A549 (cell line): ENCODE data around the gene COQ5. TPM values are rescaled to one million over a fixed set of nuclear protein-coding genes. Genes with fewer than 3 reads are reported as not detected.

Experiments used
- ATAC-seq, 2 experiments: fragments of 200-7000 bp in 1 of 2; fragments of >200 bp in 1 of 2; cut with Nextera tagmentation in 1 of 2; cut with Tn5 transposase in 1 of 2; 3 replicates each; pipeline versions ENCODE4 v1.8.0 to v1.9.1; 2018 to 2020; ENCODE audit warnings: mild to moderate bottlenecking in 1 of 2, moderate library complexity in 1 of 2
- CTCF ChIA-PET: fragments of 300-600 bp; sonication (Branson Sonifier 250); formaldehyde crosslinking; extraction: SDS; loops from one replicate; lab custom pipeline; 2021; ENCODE audit warnings: antibody characterized with exemption, inconsistent platforms; lab: Yijun Ruan, JAX
- POLR2A ChIA-PET: fragments of 350-600 bp; formaldehyde crosslinking; extraction: SDS; loops from one replicate; lab custom pipeline; 2021; ENCODE audit warnings: antibody characterized with exemption, inconsistent platforms; lab: Yijun Ruan, JAX
- DNase-seq, 2 experiments: peaks; one replicate each; pipeline versions ENCODE4 v3.0.0 to v3.0.0-alpha.2; 2011 to 2016; ENCODE audit warnings: low read depth in 1 of 2, low spot score in 1 of 2
- FAIRE-seq: peaks from 2 replicates; lab custom pipeline; 2011; peaks lifted over from hg19 to GRCh38; lab: Jason Lieb, UNC
- H3K27ac ChIP-seq, 2 experiments: fragments of >200 bp; sonication (Bioruptor Twin); formaldehyde crosslinking; 3 replicates each; pipeline ENCODE4 v1.5.1; 2016 to 2017
- H3K4me1 ChIP-seq: fragments of >200 bp; sonication (Bioruptor Twin); formaldehyde crosslinking; 3 replicates; pipeline ENCODE4 v1.6.1; 2016
- H3K4me2 ChIP-seq: fragments of >200 bp; sonication (Bioruptor Twin); formaldehyde crosslinking; 3 replicates; pipeline ENCODE4 v1.6.1; 2016
- H3K4me3 ChIP-seq: fragments of >200 bp; sonication (Bioruptor Twin); formaldehyde crosslinking; 3 replicates; pipeline ENCODE4 v1.5.1; 2016
- H3K9me3 ChIP-seq: fragments of >200 bp; sonication (Bioruptor Twin); formaldehyde crosslinking; 3 replicates; pipeline ENCODE4 v1.6.1; 2016
- CBX8 ChIP-seq: fragments of 200-600 bp; sonication (generic); IDR thresholded peaks from 2 replicates; pipeline ENCODE4 v1.6.1; 2016
- EHMT2 ChIP-seq: fragments of 200-600 bp; sonication (generic); IDR thresholded peaks from 2 replicates; pipeline ENCODE4 v1.6.1; 2016; ENCODE audit warnings: antibody characterized with exemption, low read depth, mild to moderate bottlenecking, moderate library complexity
- ESRRA ChIP-seq: fragments of 150-350 bp; IDR thresholded peaks from 2 replicates; pipeline ENCODE4 v1.6.1; 2014; ENCODE audit warnings: mild to moderate bottlenecking, low read length, borderline replicate concordance
- FOSB ChIP-seq: fragments of 250-450 bp; sonication (Bioruptor Pico); IDR thresholded peaks from 2 replicates; pipeline ENCODE4 v1.5.0; 2020; ENCODE audit warnings: mild to moderate bottlenecking, moderate library complexity
- FOSL2 ChIP-seq, 2 experiments: fragments of 450-650 bp in 1 of 2; fragments of >200 bp in 1 of 2; sonication (Bioruptor Twin) in 1 of 2; formaldehyde crosslinking; IDR thresholded peaks; 2 replicates each; pipeline versions ENCODE4 v1.5.0 to v1.6.1; 2016 to 2020; ENCODE audit warnings: mild to moderate bottlenecking in 1 of 2, moderate library complexity in 1 of 2
- FOXS1 ChIP-seq: fragments of 250-450 bp; sonication (Bioruptor Pico); IDR thresholded peaks from 2 replicates; pipeline ENCODE4 v1.5.0; 2020; ENCODE audit warnings: mild to moderate bottlenecking, moderate library complexity
- GATA3 ChIP-seq: IDR thresholded peaks from 2 replicates; pipeline ENCODE4 v1.6.1; 2012; ENCODE audit warnings: borderline replicate concordance
- HDAC2 ChIP-seq: fragments of 200-600 bp; sonication (generic); IDR thresholded peaks from 2 replicates; pipeline ENCODE4 v1.6.1; 2016
- HOXA7 ChIP-seq: fragments of 250-450 bp; sonication (Bioruptor Pico); IDR thresholded peaks from 2 replicates; pipeline ENCODE4 v1.5.0; 2020; ENCODE audit warnings: mild to moderate bottlenecking, moderate library complexity
- HOXB5 ChIP-seq: fragments of 250-450 bp; sonication (Bioruptor Pico); IDR thresholded peaks from 2 replicates; pipeline ENCODE4 v1.5.0; 2020; ENCODE audit warnings: mild to moderate bottlenecking, moderate library complexity
- JUN ChIP-seq, 2 experiments: fragments of >200 bp; sonication (Bioruptor Twin); formaldehyde crosslinking; IDR thresholded peaks; 2 replicates in 1 of 2; 3 replicates in 1 of 2; pipeline ENCODE4 v1.6.1; 2016 to 2017
- NR3C1 ChIP-seq: fragments of >200 bp; sonication (Bioruptor Twin); formaldehyde crosslinking; IDR thresholded peaks from 3 replicates; pipeline ENCODE4 v1.6.1; 2017
- POLR2AphosphoS2 ChIP-seq: conservative IDR thresholded peaks from 2 replicates; pipeline ENCODE4 v1.6.1; 2012; ENCODE audit warnings: low read length, improper control_type of control experiment, inconsistent platforms
- RAD21 ChIP-seq, 2 experiments: fragments of >200 bp in 1 of 2; sonication (Bioruptor Twin) in 1 of 2; formaldehyde crosslinking in 1 of 2; IDR thresholded peaks in 1 of 2; conservative IDR thresholded peaks in 1 of 2; 2 replicates in 1 of 2; 3 replicates in 1 of 2; pipeline ENCODE4 v1.6.1; 2012 to 2018; ENCODE audit warnings: inconsistent platforms in 1 of 2
- RFX5 ChIP-seq: fragments of 450-650 bp; IDR thresholded peaks from 2 replicates; pipeline ENCODE4 v1.7.1; 2014; ENCODE audit warnings: antibody characterized with exemption, mild to moderate bottlenecking, moderate library complexity
- RNF2 ChIP-seq: fragments of 200-600 bp; sonication (generic); IDR thresholded peaks from 2 replicates; pipeline ENCODE4 v1.6.1; 2016; ENCODE audit warnings: low read depth, mild to moderate bottlenecking, antibody characterized with exemption, moderate library complexity, borderline replicate concordance
- SMC3 ChIP-seq: fragments of >200 bp; sonication (Bioruptor Twin); formaldehyde crosslinking; IDR thresholded peaks from 3 replicates; pipeline ENCODE4 v1.6.1; 2018; ENCODE audit warnings: inconsistent platforms
- SREBF2 ChIP-seq: fragments of 450-650 bp; IDR thresholded peaks from 2 replicates; pipeline ENCODE4 v1.6.1; 2014; ENCODE audit warnings: mild to moderate bottlenecking, moderate library complexity
- TFCP2L1 ChIP-seq: fragments of 250-450 bp; sonication (Bioruptor Pico); IDR thresholded peaks from 2 replicates; pipeline ENCODE4 v1.5.0; 2021; ENCODE audit warnings: mild to moderate bottlenecking
- ZC3H11A ChIP-seq: fragments of 450-650 bp; IDR thresholded peaks from 2 replicates; pipeline ENCODE4 v1.6.1; 2014; ENCODE audit warnings: antibody characterized with exemption, mild to moderate bottlenecking
- ZNF302 ChIP-seq: fragments of 250-450 bp; sonication (Bioruptor Pico); IDR thresholded peaks from 2 replicates; pipeline ENCODE4 v1.9.0; 2021; ENCODE audit warnings: inconsistent platforms, mild to moderate bottlenecking, moderate library complexity
- ZSCAN20 ChIP-seq: fragments of 250-450 bp; sonication (Bioruptor Pico); IDR thresholded peaks from 2 replicates; pipeline ENCODE4 v1.8.0; 2022; ENCODE audit warnings: mild to moderate bottlenecking, moderate library complexity
- WGBS: methylation state at CpG from one replicate; pipeline ENCODE4 v1.1.6; 2017; ENCODE audit errors: missing lambda C conversion rate; 5-methylcytosine and 5-hydroxymethylcytosine counted together
- polyA plus RNA-seq, 4 experiments: library from polyadenylated mRNA; depleted of rRNA in 3 of 4; stranded (reverse); fragments of >200 nt; fragmentation: RNase III in 1 of 4; extraction: RNeasy Plus Mini Kit Qiagen cat#74134 plus additional on column Dnase treatment in 1 of 4; gene quantifications; 2 replicates in 3 of 4; 3 replicates in 1 of 4; pipeline ENCODE4 v1.2.3, GENCODE V29; 2011 to 2017
- TF ChIP-seq, protein P1 (sequence below): IDR thresholded peaks from 2 replicates; pipeline ENCODE4 v1.6.1; 2012
- TF ChIP-seq, protein P2 (sequence below): fragments of >200 bp; sonication (Bioruptor Twin); formaldehyde crosslinking; IDR thresholded peaks from 2 replicates; pipeline ENCODE4 v1.6.1; 2016
- TF ChIP-seq, protein P3 (sequence below): fragments of 450-650 bp; IDR thresholded peaks from 2 replicates; pipeline ENCODE4 v1.6.1; 2014; ENCODE audit warnings: antibody characterized with exemption
- TF ChIP-seq, protein P4 (sequence below): IDR thresholded peaks from 2 replicates; pipeline ENCODE4 v1.6.1; 2012; ENCODE audit warnings: low read depth, borderline replicate concordance
- TF ChIP-seq, protein P5 (sequence below): IDR thresholded peaks from 2 replicates; pipeline ENCODE4 v1.6.1; 2012
- TF ChIP-seq, protein P6 (sequence below): fragments of 250-450 bp; sonication (Bioruptor Pico); IDR thresholded peaks from 2 replicates; pipeline ENCODE4 v1.5.0; 2020; ENCODE audit warnings: low read depth, mild to moderate bottlenecking, moderate library complexity

COQ5 gene
- polyA plus RNA-seq, 2 of the 4 experiments (the other 2 are of a cell fraction): 49.6 to 100.0 TPM

DNA sequence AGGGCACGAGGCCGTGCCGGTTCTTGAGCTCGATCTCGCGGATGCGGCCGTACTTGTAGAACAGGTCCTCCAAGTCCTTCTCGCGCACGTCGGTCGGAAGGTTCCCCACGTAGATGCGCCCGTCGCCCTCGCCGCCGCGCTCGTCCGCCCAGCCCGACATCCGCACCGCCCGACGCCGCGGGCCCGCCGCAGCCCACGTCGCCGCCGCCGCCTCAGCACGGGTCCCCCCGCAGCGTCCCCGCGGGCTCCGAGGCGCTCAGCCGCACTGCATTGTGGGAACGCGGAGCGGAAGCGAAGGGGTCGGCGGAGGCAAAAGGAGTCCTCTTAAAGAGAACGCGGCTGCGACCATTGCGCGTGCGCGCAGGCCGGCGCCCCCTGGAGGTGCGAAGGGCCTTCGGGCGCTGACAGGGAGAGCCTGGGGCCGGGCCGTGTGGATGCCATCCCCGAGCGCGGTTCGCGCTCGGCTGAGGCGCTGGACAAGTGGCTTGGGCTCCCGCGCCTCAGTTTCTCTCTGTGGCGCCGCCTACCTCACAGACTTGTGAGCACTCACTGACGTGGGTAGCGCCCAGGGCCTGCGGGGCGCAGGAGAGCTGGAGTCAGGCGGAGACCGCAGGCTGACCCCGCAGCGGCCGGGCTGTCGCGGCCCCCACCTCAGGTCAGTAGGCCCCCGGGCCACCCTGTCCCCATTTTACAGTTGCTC lies 59.4 kb downstream of the COQ5 start, which contains the start of gene SRSF9 (continued):
- TF ChIP-seq, protein P1, sequence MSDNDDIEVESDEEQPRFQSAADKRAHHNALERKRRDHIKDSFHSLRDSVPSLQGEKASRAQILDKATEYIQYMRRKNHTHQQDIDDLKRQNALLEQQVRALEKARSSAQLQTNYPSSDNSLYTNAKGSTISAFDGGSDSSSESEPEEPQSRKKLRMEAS: peak; percentile 91
- TF ChIP-seq RNF2 (no peak; the same call in 1 of the 2 replicates), SMC3 (peak; percentile 52; the same call in 2 of the 3 replicates), ZNF302 (no peak), GATA3 (no peak), ZC3H11A (no peak), RAD21 (conservative IDR thresholded peaks at IDR 0.05 in 1 of 2, IDR thresholded peaks at IDR 0.05 in 1 of 2) (peak in 1 of 2 experiments; percentile 32; a peak in 1 of 5 replicates), ESRRA (no peak), JUN (IDR thresholded peaks at IDR 0.05) (peak; percentile 81 to 89; a peak in 4 of 5 replicates), FOSL2 (IDR thresholded peaks at IDR 0.05) (no peak), FOSL2 (CRISPR knock-in tag; IDR thresholded peaks at IDR 0.05) (peak; percentile 14; the same call in 1 of the 2 replicates), TFCP2L1 (CRISPR knock-in tag) (0 out of 2 replicates have a peak, but pooled peaks have one; percentile 59), SREBF2 (0 out of 2 replicates have a peak, but pooled peaks have one; percentile 6), RFX5 (0 out of 2 replicates have a peak, but pooled peaks have one; percentile 28)
- TF ChIP-seq, protein P2, sequence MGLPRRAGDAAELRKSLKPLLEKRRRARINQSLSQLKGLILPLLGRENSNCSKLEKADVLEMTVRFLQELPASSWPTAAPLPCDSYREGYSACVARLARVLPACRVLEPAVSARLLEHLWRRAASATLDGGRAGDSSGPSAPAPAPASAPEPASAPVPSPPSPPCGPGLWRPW: no peak
- TF ChIP-seq, protein P3, sequence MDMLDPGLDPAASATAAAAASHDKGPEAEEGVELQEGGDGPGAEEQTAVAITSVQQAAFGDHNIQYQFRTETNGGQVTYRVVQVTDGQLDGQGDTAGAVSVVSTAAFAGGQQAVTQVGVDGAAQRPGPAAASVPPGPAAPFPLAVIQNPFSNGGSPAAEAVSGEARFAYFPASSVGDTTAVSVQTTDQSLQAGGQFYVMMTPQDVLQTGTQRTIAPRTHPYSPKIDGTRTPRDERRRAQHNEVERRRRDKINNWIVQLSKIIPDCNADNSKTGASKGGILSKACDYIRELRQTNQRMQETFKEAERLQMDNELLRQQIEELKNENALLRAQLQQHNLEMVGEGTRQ: no peak
- TF ChIP-seq, protein P4, sequence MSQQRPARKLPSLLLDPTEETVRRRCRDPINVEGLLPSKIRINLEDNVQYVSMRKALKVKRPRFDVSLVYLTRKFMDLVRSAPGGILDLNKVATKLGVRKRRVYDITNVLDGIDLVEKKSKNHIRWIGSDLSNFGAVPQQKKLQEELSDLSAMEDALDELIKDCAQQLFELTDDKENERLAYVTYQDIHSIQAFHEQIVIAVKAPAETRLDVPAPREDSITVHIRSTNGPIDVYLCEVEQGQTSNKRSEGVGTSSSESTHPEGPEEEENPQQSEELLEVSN: peak; percentile 90
- TF ChIP-seq, protein P5, sequence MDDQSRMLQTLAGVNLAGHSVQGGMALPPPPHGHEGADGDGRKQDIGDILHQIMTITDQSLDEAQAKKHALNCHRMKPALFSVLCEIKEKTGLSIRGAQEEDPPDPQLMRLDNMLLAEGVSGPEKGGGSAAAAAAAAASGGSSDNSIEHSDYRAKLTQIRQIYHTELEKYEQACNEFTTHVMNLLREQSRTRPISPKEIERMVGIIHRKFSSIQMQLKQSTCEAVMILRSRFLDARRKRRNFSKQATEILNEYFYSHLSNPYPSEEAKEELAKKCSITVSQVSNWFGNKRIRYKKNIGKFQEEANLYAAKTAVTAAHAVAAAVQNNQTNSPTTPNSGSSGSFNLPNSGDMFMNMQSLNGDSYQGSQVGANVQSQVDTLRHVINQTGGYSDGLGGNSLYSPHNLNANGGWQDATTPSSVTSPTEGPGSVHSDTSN: no peak; the same call in 1 of the 2 replicates
- TF ChIP-seq, all 56 proteins: peak for 15

DNA sequence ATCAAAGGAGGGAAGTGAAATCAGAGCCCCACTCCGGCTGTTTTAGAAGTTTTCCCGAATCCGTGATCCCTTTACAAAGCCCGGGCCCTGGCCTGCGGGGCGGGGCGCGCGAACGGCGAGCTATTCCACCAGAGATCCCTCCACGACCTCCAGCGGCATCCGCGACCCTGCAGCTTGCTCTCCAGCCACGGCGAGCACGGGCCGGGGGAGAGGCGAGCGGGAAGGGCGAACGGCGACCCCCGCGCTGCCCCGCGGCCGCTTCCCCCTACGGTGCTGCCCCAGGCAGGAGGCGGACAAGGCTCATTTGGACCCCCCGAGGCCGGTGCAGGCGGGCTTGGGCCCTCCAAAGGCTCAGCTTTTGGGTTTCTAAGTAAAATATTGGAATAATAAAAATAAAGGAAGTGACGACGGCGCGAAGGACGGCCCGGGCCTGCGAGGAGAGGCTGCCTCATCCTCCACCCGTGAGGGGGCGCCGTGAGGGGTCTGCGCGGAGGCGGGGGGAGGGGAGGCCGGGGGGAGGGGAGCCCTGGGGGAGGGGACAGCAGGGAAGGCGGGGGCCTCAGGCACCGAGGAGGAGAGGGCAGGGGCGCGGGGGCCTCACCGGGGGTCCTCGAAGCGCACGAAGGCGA lies 60.0 kb downstream of the COQ5 start:
- FAIRE-seq: no peak
- peak; percentile 31 to 36 for DNase-seq
- Histone ChIP-seq H3K4me1 (peaks cover 32% of the 10 kb centered on the region; the same call in 2 of the 3 replicates), H3K9me3 (no peaks in the 10 kb centered on the region)
- CTCF ChIA-PET: interaction anchor here (0.5 to 11.1 kb wide), 13 partner anchors 14 to 181 kb away, joined by 3 to 167 read pairs (median 4); partner anchors contain the start of gene COX6A1
- WGBS: under 1% methylated on average over 13 of the region's 57 CpGs
- POLR2A ChIA-PET: interaction anchor here (1.5 kb wide), 1 partner anchor 27 kb away, joined by 3 read pairs; the partner anchor contains the start of gene DYNLL1
- peak; percentile 11 to 37 for ATAC-seq
- no peak for TF ChIP-seq ZNF302
- TF ChIP-seq NR3C1: no peak
- TF ChIP-seq, protein P4: no peak
- TF ChIP-seq, protein P6, sequence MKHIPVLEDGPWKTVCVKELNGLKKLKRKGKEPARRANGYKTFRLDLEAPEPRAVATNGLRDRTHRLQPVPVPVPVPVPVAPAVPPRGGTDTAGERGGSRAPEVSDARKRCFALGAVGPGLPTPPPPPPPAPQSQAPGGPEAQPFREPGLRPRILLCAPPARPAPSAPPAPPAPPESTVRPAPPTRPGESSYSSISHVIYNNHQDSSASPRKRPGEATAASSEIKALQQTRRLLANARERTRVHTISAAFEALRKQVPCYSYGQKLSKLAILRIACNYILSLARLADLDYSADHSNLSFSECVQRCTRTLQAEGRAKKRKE (CRISPR knock-in tag): no peak
- no peak for TF ChIP-seq ESRRA
- TF ChIP-seq RAD21 (conservative IDR thresholded peaks at IDR 0.05 in 1 of 2, IDR thresholded peaks at IDR 0.05 in 1 of 2): no peak
- no peak for TF ChIP-seq CBX8
- TF ChIP-seq, protein P5: no peak
- no peak for TF ChIP-seq HOXA7 (CRISPR knock-in tag)
- TF ChIP-seq HDAC2: no peak
- TF ChIP-seq HOXB5 (CRISPR knock-in tag): no peak
- TF ChIP-seq FOXS1 (CRISPR knock-in tag): no peak
- no peak for TF ChIP-seq EHMT2
- no peak for TF ChIP-seq ZSCAN20 (CRISPR knock-in tag)
- no peak for TF ChIP-seq FOSB
- no peak for TF ChIP-seq POLR2AphosphoS2
- TF ChIP-seq, all 56 proteins: peak for 0
- H3K4me3 ChIP-seq: peak overlapping the region; percentile 80
- peak overlapping the region; percentile 98 for H3K27ac ChIP-seq
- peak overlapping the region; percentile 90 for H3K4me2 ChIP-seq
